ENCODE results near the gene DNPEP.
"Not testable (repeated sequence)": the region's sequence is repeated elsewhere in the genome, so short reads cannot be mapped to it uniquely, and the experiment has no call there.

DNPEP gene

DNA sequence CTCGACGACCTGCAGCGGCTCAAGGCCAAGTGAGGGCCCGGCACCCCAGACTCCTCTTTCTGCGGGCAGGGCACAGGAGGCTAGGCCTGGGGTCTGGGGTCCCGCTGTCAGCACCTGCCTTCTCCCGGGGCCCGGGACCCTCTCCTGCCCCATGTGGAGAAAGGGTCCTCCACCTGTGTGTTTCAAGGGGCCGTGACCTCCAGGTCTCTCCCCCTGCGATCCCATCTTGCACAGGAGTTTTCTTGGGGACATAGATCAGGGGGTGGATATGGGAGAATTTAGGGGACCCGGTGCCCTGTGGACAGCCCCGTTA, 31.3 kb upstream of the DNPEP start:
- no peak for DNase-seq

- no peak for DNase-seq
Observed at GRCh38 chr2:219418155-219419011, 30.7 kb upstream of the DNPEP start, which contains the start of gene DES. TSS of gene DES (plus strand) at chr2:219418377. CDS start at chr2:219418463, 86 bp downstream.

- no peak for DNase-seq
Observed at GRCh38 chr2:219417374-219417773, 29.7 kb upstream of the DNPEP start.

GRCh38 chr2:219416938-219417337, 29.2 kb upstream of the DNPEP start:
- no peak for DNase-seq

GRCh38 chr2:219416235-219416602, 28.5 kb upstream of the DNPEP start:
- no peak for DNase-seq

- no peak for DNase-seq
Observed at GRCh38 chr2:219415580-219416234, 28.0 kb upstream of the DNPEP start.

GRCh38 chr2:219414857-219415256, 27.1 kb upstream of the DNPEP start:
- DNase-seq: no peak

DNA sequence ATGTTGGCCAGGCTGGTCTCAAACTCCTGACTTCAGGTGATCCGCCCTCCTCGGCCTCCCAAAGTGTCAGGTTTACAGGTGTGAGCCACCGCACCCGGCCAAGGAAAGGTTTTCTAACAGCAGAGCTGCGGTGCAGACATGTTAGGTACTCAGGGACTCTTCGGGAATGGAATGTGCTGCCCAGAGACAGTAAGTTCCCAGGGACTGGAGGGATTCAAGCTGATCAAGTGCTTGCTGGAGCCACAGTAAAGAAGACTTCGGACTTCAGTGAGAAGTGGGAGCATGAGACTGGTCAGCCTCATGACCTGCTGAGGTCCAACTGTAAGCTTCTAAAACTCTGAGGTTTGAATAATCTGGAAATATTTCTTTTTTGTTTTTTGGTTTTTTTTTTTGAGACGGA, 22.7 kb upstream of the DNPEP start:
- DNase-seq: no peak

DNA sequence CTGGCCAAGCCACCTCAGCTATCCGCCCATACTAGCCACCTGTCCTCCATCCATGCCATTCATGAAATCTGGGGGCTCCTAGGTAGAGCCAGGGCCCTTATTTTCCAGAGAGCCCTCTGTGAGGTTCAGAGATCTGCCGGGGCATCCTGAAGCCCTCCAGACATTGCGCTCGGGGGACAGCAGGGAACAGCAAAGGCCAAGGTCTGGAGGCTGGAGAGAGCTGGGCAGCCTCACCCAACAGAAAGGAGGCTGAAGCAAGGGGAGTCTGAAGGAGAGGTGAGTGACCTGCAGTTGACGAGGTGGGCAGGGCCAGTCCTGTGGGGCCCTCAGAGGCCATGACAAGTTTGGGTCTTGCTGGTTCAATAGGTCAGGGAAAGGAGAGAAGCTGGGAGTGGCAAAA, 21.9 kb upstream of the DNPEP start:
- no peak for DNase-seq

GRCh38 chr2:219408631-219409030, 20.9 kb upstream of the DNPEP start:
- DNase-seq: no peak

DNA sequence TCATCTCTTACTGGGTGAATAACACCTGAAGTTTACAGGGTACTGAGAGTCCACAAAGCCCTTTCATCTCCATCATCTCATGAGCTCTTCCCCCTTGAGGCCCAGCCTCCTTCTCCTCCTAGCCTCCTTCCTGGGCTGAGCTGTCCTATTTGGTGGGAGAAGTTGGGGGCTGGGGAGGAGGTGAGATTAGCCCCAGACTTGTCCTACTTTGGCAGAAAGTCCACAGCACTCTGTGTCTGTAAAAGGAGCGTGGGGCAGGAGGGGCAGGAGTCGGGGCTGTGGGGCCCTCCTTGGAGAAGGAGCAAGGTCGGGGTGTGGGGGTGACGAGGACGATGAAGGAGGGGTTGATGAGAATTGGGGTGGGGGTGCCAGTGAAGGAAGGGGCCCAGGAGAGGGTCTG, 20.5 kb upstream of the DNPEP start:
- no peak for DNase-seq

- not testable (repeated sequence) for DNase-seq
Observed at GRCh38 chr2:219407343-219407742, 19.6 kb upstream of the DNPEP start.

- no peak for DNase-seq
Observed at GRCh38 chr2:219406861-219407230, 19.1 kb upstream of the DNPEP start.

DNA sequence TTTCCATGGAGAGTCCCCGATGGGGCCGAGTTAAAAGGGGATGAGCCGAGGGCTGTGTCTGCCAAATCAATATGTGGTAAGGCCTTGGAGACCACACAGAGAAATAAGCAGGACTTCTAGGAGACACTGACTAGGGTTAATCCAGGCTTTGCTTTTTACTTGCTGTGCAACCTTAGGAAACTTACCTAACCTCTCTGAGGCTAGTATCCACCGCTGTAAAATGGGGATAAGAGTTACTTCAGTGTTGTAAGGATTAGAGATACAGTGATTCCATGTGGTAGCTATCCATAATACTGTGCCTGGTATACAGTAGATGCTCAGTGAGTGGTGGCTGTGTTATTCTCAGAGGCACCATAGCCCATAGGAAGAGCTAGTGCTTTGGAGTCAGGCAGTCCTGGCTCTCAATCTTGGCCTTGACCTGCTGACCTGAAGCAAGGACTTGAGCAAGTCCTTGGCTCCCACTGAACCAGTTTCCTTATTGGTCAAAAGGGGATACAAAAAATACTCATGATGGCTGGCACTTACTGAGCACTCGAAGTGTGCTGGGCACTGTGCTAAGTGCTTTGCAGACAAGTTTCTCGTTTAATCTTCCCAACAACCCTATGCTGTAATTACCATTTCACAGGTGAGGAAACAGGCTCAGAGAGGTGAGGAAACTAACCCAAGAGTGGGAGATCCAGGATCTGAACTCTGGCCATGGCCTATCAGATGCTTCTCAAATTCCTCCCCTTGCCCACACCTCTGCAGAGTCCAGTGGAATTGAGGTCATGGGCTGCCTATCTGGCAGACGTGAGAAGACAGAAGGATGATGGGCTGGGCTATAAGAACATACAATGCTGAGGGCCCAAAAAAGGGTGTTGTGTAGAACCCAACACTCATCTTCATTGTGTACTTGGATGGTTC, 18.5 kb upstream of the DNPEP start:
- no peak for DNase-seq

DNA sequence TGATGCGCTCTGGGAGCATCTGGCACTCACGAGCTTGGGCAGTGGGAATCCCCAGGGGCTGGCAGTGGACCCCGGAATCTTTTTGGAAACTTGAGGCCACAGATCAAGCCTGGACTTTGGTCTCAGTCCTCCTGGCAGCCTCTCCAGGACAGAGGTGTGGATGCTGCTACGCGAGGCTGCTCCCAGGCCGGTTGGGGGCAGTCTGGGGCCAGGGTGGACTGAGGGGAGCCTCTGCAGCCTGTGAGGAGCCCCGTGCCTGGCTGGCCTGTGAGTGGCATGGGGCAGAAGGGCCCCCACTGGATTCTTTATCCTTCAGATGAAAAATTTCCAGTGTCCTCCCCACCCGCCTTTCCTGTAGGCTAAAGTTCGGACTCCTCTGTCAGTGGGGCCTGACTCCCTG, 17.7 kb upstream of the DNPEP start:
- no peak for DNase-seq

- DNase-seq: no peak
Observed at GRCh38 chr2:219404954-219405353, 17.2 kb upstream of the DNPEP start.

- no peak for DNase-seq
Observed at GRCh38 chr2:219404291-219404910, 16.7 kb upstream of the DNPEP start.

DNA sequence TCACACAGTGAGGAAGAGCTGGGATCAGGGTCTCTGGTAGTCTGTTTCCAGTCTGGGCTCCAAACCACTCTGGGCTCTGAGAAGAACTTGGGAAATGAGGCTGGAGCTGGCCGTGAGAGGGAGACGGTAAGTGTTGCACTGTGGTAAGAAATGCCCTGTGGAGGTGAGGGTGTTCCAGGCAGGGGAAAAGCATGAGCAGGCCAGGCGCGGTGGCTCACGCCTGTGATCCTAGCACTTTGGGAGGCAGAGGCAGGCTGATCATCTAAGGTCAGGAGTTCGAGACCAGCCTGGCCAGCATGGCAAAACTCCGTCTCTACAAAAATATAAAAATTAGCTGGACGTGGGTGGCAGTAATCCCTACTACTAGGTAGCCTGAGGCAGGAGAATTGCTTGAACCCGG, 16.1 kb upstream of the DNPEP start:
- DNase-seq: no peak

DNA sequence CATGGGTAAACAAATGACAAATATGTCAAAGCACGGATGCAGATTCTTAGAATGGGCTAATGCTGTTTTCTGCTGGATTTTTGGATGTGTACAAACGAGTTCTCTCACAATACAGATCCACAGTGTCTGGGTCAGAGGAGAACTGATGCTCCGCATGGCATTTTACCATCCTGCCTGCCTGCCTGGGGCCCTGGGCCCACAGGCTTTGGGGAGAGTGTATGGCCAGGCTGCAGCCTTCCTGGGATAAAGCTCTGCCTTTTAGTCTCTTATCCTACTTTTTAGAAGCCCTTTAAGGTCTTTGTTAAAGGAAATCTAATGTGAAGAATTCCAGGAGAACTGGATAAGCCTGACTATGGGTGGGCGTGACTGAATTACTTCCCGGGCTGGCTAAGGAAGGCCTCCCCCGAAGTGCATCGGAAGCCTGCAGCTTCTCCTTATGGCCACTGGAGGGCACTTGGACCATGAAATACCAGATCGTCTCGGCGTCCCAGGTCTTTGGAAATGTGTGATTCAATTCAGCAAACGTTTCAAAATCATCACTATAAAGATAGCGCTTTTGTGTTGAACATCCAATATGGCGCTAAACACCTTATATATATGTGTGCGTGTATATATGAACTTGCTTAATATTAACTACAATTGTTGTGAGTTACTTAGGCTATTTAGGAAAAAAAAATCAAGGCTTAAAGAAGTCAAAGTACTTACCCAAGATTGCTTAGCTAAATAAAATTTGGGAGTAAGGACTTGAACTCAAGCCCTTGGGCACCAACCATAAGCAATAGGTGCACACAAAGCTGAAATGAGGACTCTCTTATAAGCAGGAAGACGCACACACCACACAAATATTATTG, 15.2 kb upstream of the DNPEP start:
- peak; percentile 94 for DNase-seq

GRCh38 chr2:219401606-219402005, 13.9 kb upstream of the DNPEP start:
- DNase-seq: no peak

DNA sequence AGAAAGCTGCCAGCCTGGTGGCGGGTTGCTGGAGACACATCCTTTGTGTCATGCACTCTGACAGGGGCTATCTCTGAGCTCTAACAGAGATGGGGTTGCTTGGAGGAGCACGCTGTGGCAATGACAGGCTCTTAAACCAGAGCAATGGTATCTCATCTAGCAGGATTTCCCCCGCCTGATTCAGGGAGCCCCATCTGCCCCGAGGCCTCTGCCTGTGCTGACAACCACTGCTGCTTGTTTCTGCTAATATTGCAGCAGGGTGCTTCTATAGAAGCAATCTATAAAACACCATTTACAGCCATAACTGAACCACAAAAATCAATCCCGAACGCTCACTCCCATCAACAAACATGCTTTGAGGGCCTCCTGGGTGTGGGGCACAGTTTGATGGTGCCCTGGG, 12.8 kb upstream of the DNPEP start:
- DNase-seq: no peak
